Measurements from ENCODE around the gene TYMP.

GRCh38 chr22:50483556-50483955, 46.3 kb downstream of the TYMP start:
- no peak for TF ChIP-seq CTCF (IDR thresholded peaks at IDR 0.05)
- no peak for TF ChIP-seq POLR2A (IDR thresholded peaks at IDR 0.05)
